Measurements from ENCODE around the gene CCDC39. TPM values are rescaled to one million over a fixed set of nuclear protein-coding genes. Genes with fewer than 3 reads are reported as not detected.

CCDC39 gene
- total RNA-seq, 4 donors from 2014 or later = not detected

- WGBS, 2 donors (ENCODE audit: low coverage in 1 of 2) = 58 to 68% methylated on average over 3 to 4 of the region's 4 CpGs
- no peaks in the 10 kb centered on the region for H3K9me3 ChIP-seq
- no peak for ATAC-seq
Measured at GRCh38 chr3:180657094-180657493, 22.2 kb downstream of the CCDC39 start.

GRCh38 chr3:180656406-180656805, 22.9 kb downstream of the CCDC39 start:
- no peaks in the 10 kb centered on the region for H3K27me3 ChIP-seq
- no peaks in the 10 kb centered on the region for H3K36me3 ChIP-seq
- no peak for ATAC-seq
- no peak overlapping the region for H3K27ac ChIP-seq
- no peak overlapping the region for H3K4me3 ChIP-seq
- H3K9me3 ChIP-seq = no peaks in the 10 kb centered on the region
- H3K4me1 ChIP-seq = no peaks in the 10 kb centered on the region
- WGBS, 2 donors (ENCODE audit: low coverage in 1 of 2) = 62% methylated on average over 3 to 4 of the region's 4 CpGs
- TF ChIP-seq CTCF (IDR thresholded peaks at IDR 0.05) = no peak
- no peak for TF ChIP-seq POLR2AphosphoS5 (IDR thresholded peaks at IDR 0.05)
- TF ChIP-seq EP300 (IDR thresholded peaks at IDR 0.05) = no peak
- no peak for TF ChIP-seq POLR2A (IDR thresholded peaks at IDR 0.05)

More at GRCh38 chr3:180657094-180657493, 22.2 kb downstream of the CCDC39 start:
- TF ChIP-seq CTCF (IDR thresholded peaks at IDR 0.05) (no peak), POLR2A (IDR thresholded peaks at IDR 0.05) (no peak), POLR2AphosphoS5 (IDR thresholded peaks at IDR 0.05) (no peak), EP300 (IDR thresholded peaks at IDR 0.05) (no peak)
- no peak overlapping the region for H3K4me3 ChIP-seq
- no peaks in the 10 kb centered on the region for H3K4me1 ChIP-seq
- no peaks in the 10 kb centered on the region for H3K27me3 ChIP-seq
- no peak overlapping the region for H3K27ac ChIP-seq
- H3K36me3 ChIP-seq = no peaks in the 10 kb centered on the region

GRCh38 chr3:180646187-180646790, 33.0 kb downstream of the CCDC39 start:
- no peak for TF ChIP-seq EP300 (IDR thresholded peaks at IDR 0.05)
- no peak for TF ChIP-seq POLR2AphosphoS5 (IDR thresholded peaks at IDR 0.05)
- peak in 1 of 4 experiments; percentile 6 for TF ChIP-seq CTCF (IDR thresholded peaks at IDR 0.05)
- no peak for TF ChIP-seq POLR2A (IDR thresholded peaks at IDR 0.05)
- no peak overlapping the region for H3K27ac ChIP-seq
- no peaks in the 10 kb centered on the region for H3K36me3 ChIP-seq
- H3K9me3 ChIP-seq = no peaks in the 10 kb centered on the region
- no peak overlapping the region for H3K4me3 ChIP-seq
- no peak for ATAC-seq
- no peaks in the 10 kb centered on the region for H3K27me3 ChIP-seq
- no peaks in the 10 kb centered on the region for H3K4me1 ChIP-seq
- 23 to 46% methylated on average over 1 of the region's 1 CpG for WGBS, 2 donors (ENCODE audit: low coverage in 1 of 2)

DNA sequence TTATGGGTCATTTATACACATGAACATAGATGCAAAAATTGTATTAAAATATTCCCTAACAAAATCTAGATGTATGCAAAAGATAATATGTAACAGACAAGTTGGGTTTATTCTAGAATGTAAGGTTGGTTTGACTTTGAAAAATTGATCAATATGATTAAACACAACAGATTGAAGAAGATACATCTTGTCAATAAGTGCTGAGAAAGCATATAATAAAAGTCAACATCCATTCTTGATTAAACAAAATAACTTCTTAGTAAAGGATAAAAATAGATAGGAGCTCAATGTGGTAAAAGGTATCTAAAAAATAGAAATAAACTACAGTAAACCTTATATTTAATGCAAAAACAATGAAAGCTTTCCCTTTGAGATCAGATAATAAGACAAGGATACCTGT, 38.3 kb downstream of the CCDC39 start:
- H3K4me3 ChIP-seq = no peak overlapping the region
- no peaks in the 10 kb centered on the region for H3K4me1 ChIP-seq
- TF ChIP-seq EP300 (IDR thresholded peaks at IDR 0.05) (no peak), CTCF (IDR thresholded peaks at IDR 0.05) (no peak), POLR2A (IDR thresholded peaks at IDR 0.05) (no peak), POLR2AphosphoS5 (IDR thresholded peaks at IDR 0.05) (no peak)
- no peaks in the 10 kb centered on the region for H3K27me3 ChIP-seq
- no peak overlapping the region for H3K27ac ChIP-seq
- no peaks in the 10 kb centered on the region for H3K36me3 ChIP-seq
- H3K9me3 ChIP-seq = no peaks in the 10 kb centered on the region
- no peak for ATAC-seq

DNA sequence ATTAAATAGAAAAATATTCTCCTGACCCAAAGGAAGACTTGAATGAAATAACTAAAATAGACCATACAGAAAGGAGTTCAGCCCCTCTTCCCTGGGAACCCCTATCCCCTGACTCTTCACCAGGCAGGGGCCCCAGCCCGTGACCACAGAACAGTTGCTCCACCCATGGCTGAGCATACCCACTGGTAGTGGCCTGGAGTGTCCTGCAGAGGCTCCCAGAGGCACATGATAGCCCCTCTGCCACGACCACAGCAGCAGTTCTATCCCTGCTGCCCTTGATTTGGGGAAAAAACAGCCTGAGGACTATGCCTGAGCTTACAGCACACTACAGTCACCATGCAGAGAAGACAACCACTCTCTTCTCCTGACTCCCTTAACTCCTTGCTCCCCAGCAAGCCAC, 45.6 kb downstream of the CCDC39 start:
- Histone ChIP-seq H3K27me3 (peaks cover 21% of the 10 kb centered on the region), H3K9me3 (no peaks in the 10 kb centered on the region), H3K4me3 (no peak overlapping the region), H3K27ac (no peak overlapping the region), H3K36me3 (no peaks in the 10 kb centered on the region), H3K4me1 (no peaks in the 10 kb centered on the region)
- ATAC-seq = no peak
- 28% methylated on average over 2 of the region's 2 CpGs; no CpG with 5 or more reads in 1 of the 2 donors for WGBS, 2 donors (ENCODE audit: low coverage in 1 of 2)
- no peak for TF ChIP-seq EP300 (IDR thresholded peaks at IDR 0.05)
